Left forelimb (tissue), 1 donor: ENCODE data around the gene FRMD4A.
A peak's percentile ranks its signal among the peaks of the same experiment; 100 is the strongest.

Experiments
- DNase-seq: peaks from one replicate; pipeline ENCODE4 v3.0.0-alpha.2; 2018; ENCODE audit warnings: low spot score

The FRMD4A gene

GRCh38 chr10:13743101-13743693 is 587.5 kb downstream of the FRMD4A start:
- DNase-seq: no peak

GRCh38 chr10:13741438-13741837 is 589.3 kb downstream of the FRMD4A start:
- no peak for DNase-seq

GRCh38 chr10:13740461-13740860 is 590.3 kb downstream of the FRMD4A start:
- DNase-seq: no peak

GRCh38 chr10:13739183-13739582 is 591.5 kb downstream of the FRMD4A start:
- no peak for DNase-seq

GRCh38 chr10:13736506-13736905 is 594.2 kb downstream of the FRMD4A start:
- DNase-seq: no peak

- no peak for DNase-seq
Observed at GRCh38 chr10:13734151-13734550, 596.6 kb downstream of the FRMD4A start.

GRCh38 chr10:13733071-13733470 is 597.7 kb downstream of the FRMD4A start:
- DNase-seq: no peak

GRCh38 chr10:13732465-13732881 is 598.3 kb downstream of the FRMD4A start:
- no peak for DNase-seq

GRCh38 chr10:13731799-13732198 is 598.9 kb downstream of the FRMD4A start:
- DNase-seq: no peak

- no peak for DNase-seq
Observed at GRCh38 chr10:13730956-13731355, 599.8 kb downstream of the FRMD4A start.

GRCh38 chr10:13730306-13730652 is 600.4 kb downstream of the FRMD4A start:
- peak; percentile 54 for DNase-seq

- no peak for DNase-seq
Observed at GRCh38 chr10:13729586-13730305, 601.0 kb downstream of the FRMD4A start.

GRCh38 chr10:13728898-13729535 is 601.7 kb downstream of the FRMD4A start:
- DNase-seq: no peak

GRCh38 chr10:13725594-13725993 is 605.1 kb downstream of the FRMD4A start:
- DNase-seq: no peak

GRCh38 chr10:13724484-13724883 is 606.2 kb downstream of the FRMD4A start:
- no peak for DNase-seq

GRCh38 chr10:13722747-13723653 is 607.7 kb downstream of the FRMD4A start:
- no peak for DNase-seq

GRCh38 chr10:13721486-13721885 is 609.2 kb downstream of the FRMD4A start:
- no peak for DNase-seq

- DNase-seq: no peak
Observed at GRCh38 chr10:13720699-13721098, 610.0 kb downstream of the FRMD4A start.

GRCh38 chr10:13719425-13719824 is 611.3 kb downstream of the FRMD4A start:
- no peak for DNase-seq

- no peak for DNase-seq
Observed at GRCh38 chr10:13718820-13719219, 611.9 kb downstream of the FRMD4A start.

- peak; percentile 88 for DNase-seq
Observed at GRCh38 chr10:13717936-13718772, 612.6 kb downstream of the FRMD4A start.

- no peak for DNase-seq
Observed at GRCh38 chr10:13717571-13717935, 613.2 kb downstream of the FRMD4A start.
